ENCODE measurements around the gene AUTS2. TPM values are rescaled to one million over a fixed set of nuclear protein-coding genes. Genes with fewer than 3 reads are reported as not detected.

AUTS2 gene
- total RNA-seq, 3 donors from 2014 or later, result 31.5 to 94.3 (median 81.3) TPM

DNA sequence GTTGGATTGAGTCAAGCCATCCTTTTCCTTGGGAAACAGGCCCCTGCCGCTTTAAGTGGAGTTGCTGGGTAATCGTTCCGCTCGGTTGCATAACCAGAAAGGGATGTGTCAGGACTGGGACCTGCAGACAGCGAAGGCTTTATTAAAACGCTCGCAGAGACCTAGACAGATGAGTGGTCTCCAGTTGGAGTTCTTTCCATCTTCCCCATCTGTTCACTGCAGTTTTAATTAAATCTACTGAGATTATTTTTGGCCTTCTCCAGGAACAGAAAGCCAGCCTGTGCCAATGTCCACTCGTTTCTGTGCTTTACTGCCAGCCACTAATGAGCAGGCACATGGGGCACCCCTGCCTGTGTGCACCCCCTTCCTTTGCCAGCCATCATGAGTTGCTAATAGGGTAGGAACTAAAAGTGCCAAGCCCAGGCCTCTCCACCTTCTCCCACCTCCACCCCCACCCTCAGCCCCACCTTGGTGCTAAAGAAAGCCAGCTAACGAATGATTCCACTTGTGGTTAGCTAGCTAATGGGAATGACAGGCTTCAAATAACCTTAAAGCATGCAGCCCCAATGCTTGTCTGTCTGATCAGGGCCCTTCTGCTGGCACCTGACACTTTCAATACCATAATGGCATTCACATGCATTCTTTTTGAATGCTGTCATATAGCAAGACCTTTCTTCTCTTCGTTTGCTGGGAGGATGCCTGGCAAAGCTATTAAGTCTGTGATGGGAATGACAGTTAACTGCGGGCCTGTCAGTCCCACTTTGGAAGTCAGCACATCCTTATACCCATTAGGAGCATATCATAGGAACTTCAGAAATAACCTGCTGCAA, 976.9 kb downstream of the AUTS2 start:
- no peaks in the 10 kb centered on the region for H3K9me3 ChIP-seq
- H3K27me3 ChIP-seq, result no peaks in the 10 kb centered on the region
- no peak for DNase-seq (ENCODE audit: low spot score in 2 of 2)
- no peaks in the 10 kb centered on the region for H3K4me1 ChIP-seq
- no peak overlapping the region for H3K4me3 ChIP-seq
- H3K27ac ChIP-seq, result no peak overlapping the region
- TF ChIP-seq POLR2AphosphoS5 (IDR thresholded peaks at IDR 0.05) (no peak), POLR2A (IDR thresholded peaks at IDR 0.05) (no peak)
- TF ChIP-seq, protein P1, sequence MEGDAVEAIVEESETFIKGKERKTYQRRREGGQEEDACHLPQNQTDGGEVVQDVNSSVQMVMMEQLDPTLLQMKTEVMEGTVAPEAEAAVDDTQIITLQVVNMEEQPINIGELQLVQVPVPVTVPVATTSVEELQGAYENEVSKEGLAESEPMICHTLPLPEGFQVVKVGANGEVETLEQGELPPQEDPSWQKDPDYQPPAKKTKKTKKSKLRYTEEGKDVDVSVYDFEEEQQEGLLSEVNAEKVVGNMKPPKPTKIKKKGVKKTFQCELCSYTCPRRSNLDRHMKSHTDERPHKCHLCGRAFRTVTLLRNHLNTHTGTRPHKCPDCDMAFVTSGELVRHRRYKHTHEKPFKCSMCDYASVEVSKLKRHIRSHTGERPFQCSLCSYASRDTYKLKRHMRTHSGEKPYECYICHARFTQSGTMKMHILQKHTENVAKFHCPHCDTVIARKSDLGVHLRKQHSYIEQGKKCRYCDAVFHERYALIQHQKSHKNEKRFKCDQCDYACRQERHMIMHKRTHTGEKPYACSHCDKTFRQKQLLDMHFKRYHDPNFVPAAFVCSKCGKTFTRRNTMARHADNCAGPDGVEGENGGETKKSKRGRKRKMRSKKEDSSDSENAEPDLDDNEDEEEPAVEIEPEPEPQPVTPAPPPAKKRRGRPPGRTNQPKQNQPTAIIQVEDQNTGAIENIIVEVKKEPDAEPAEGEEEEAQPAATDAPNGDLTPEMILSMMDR (IDR thresholded peaks at IDR 0.05), result no peak
- intact Hi-C loops (cut with DNase I; ENCODE audit: low total_unique reads), result loop anchor here (10.0 kb wide), 1 partner anchor 650 kb away; no protein-coding TSS in a partner anchor
- H3K36me3 ChIP-seq, result no peaks in the 10 kb centered on the region

DNA sequence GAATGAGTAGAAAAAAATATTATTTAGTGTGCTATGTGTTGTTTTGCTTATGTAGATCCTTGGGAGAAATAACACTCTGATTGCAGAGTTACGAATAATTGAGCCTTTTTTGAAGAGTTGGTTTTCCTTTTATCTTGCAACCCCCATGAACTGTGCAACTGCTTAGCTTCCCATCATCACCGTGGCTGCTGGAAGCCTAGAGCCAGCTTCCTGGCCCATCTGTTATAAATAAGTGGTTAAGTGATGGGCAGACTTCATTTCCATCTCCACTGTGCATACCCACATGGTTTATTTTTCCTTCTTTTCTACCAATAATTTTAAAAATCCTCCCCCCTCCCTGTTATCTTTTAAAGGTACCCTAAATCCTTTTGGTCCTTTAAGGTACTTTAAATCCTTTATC, 978.8 kb downstream of the AUTS2 start:
- TF ChIP-seq, protein P1 (IDR thresholded peaks at IDR 0.05), result no peak
- TF ChIP-seq POLR2A (IDR thresholded peaks at IDR 0.05) (no peak), POLR2AphosphoS5 (IDR thresholded peaks at IDR 0.05) (no peak)
- Histone ChIP-seq H3K4me3 (no peak overlapping the region), H3K27me3 (no peaks in the 10 kb centered on the region), H3K36me3 (no peaks in the 10 kb centered on the region), H3K9me3 (no peaks in the 10 kb centered on the region), H3K4me1 (no peaks in the 10 kb centered on the region), H3K27ac (no peak overlapping the region)
- DNase-seq (ENCODE audit: low spot score in 2 of 2), result no peak
- intact Hi-C loops (cut with DNase I; ENCODE audit: low total_unique reads), result loop anchor here (10.0 kb wide), 1 partner anchor 648 kb away; no protein-coding TSS in a partner anchor

DNA sequence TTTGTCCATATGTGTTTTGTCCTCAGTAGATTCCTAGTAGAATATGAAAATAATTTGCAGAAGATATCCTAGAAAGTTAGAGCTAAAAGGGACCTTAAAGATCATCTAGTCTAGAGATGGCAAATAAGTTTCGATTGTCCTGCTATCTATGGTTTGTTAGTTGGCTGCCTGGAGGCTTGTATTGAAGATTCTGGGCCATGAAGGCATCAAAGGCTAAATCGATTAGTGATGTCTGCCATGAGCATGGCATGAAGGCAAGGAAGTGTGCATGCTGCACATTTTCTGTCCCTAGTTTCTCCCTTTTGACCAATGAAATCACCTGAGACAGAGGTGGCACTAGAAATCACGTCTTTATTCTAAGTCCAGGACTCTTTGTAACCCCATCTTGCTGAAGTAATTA, 979.9 kb downstream of the AUTS2 start:
- Histone ChIP-seq H3K27me3 (no peaks in the 10 kb centered on the region), H3K36me3 (no peaks in the 10 kb centered on the region), H3K27ac (no peak overlapping the region), H3K4me3 (no peak overlapping the region), H3K4me1 (no peaks in the 10 kb centered on the region), H3K9me3 (no peaks in the 10 kb centered on the region)
- TF ChIP-seq, protein P1 (IDR thresholded peaks at IDR 0.05), result no peak
- no peak for TF ChIP-seq POLR2AphosphoS5 (IDR thresholded peaks at IDR 0.05)
- TF ChIP-seq POLR2A (IDR thresholded peaks at IDR 0.05), result no peak
- intact Hi-C loops (cut with DNase I; ENCODE audit: low total_unique reads), result loop anchor here (10.0 kb wide), 1 partner anchor 647 kb away; no protein-coding TSS in a partner anchor
- no peak for DNase-seq (ENCODE audit: low spot score in 2 of 2)

DNA sequence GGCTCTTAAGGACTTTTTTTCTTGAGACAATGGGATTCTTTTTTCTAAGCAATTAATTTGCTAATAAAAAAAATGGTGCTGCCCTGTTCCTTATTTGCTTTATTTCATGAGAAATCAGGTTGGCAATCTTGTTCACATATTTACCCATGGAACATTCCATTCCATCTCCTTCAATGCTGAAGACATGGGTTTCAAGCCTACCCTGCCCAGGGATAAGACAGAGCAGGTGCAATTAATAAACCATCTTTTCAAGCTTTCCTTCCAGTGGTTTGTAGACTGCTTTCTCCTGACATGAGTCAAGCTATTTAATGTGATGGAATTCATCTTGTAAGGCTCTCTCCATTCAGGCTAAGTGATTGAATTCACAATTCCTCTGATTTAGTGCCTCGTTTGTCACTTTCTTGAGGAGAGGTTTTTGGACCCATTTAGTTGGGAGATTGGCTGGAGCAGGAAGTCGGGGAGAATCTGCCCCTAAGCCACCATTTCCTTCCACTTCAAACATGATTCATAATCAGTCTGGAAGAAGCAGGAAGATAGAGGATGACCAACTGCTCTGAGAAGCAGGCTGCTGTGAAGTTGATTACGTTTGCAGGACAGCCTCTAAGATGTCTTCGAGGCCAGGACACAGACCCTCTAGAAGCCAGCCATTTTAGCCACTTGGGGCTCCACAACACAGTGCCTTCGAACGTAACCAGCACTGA, 981.3 kb downstream of the AUTS2 start:
- Histone ChIP-seq H3K4me1 (peaks cover 0 to 6% of the 10 kb centered on the region in 2 donors), H3K36me3 (no peaks in the 10 kb centered on the region), H3K9me3 (no peaks in the 10 kb centered on the region), H3K27me3 (no peaks in the 10 kb centered on the region), H3K4me3 (no peak overlapping the region), H3K27ac (no peak overlapping the region)
- intact Hi-C loops (cut with DNase I; ENCODE audit: low total_unique reads), result loop anchor here (10.0 kb wide), 1 partner anchor 645 kb away; no protein-coding TSS in a partner anchor
- TF ChIP-seq POLR2A (IDR thresholded peaks at IDR 0.05), result no peak
- no peak for DNase-seq (ENCODE audit: low spot score in 2 of 2)

DNA sequence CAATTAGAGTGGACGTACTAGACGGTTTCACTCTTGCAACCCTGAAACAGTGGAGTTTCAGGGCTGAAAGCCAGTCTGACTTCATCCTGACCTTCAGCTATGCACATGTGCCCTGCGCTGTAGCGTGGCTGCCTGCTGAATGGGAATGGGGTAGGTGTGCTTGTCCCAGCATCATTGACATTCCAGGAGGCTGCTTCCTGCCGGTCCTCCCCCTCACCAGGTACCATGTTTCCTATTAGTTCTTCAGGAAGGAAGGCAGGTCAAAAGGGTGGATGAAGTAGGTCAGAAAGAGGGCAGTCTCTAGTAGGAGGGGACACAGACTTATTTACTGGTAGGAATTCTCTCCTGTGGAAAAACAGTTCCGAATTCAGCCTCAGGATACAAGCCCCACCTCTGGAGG, 981.9 kb downstream of the AUTS2 start:
- TF ChIP-seq POLR2AphosphoS5 (IDR thresholded peaks at IDR 0.05), result no peak
- TF ChIP-seq, protein P1 (IDR thresholded peaks at IDR 0.05), result no peak
- TF ChIP-seq POLR2A (IDR thresholded peaks at IDR 0.05), result no peak
- H3K36me3 ChIP-seq, result no peaks in the 10 kb centered on the region
- H3K27ac ChIP-seq, result no peak overlapping the region
- DNase-seq (ENCODE audit: low spot score in 2 of 2), result no peak
- no peaks in the 10 kb centered on the region for H3K9me3 ChIP-seq
- intact Hi-C loops (cut with DNase I; ENCODE audit: low total_unique reads), result no loop called here
- no peaks in the 10 kb centered on the region for H3K27me3 ChIP-seq
- no peak overlapping the region for H3K4me3 ChIP-seq
- H3K4me1 ChIP-seq, result peaks cover 0 to 10% of the 10 kb centered on the region in 2 donors

Measured in breast epithelium (tissue), 4 donors.